ENCODE results near the gene SLC16A7.

SLC16A7 gene

DNA sequence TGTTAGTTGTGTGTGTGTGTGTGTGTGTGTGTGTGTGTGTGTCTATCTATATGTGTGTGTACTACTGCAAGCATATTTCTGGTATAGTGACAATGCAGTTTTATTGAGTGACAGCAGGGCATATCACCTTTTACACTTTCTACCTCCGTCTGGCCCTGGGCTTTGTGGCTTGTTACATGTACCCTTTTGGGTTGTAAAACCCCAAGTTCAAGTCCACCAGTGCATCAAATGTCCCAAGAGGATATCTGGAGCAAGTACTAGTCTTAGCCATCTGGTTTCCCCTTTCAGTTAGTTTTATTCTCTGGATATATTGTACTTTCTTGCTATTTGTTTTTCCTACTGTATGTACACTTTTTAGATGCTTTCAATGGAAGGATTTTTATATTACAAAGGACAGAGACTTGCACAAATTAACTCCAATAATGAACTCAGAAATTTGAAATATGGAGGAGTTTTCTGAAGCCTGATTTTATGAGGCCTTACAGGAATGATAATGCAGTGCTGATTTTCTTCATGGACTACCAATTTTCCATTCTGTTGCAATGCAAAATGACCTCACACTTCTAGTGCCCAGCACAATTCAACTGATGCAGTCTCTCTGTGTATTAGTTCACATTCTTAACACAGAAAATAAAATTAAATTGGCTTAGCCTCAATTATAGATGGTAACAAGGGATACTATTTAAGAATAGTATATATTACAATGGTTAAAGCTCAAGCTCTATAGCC is 29.1 kb downstream of the SLC16A7 start:
- DNase-seq (ENCODE audit: low read depth): no peak

DNA sequence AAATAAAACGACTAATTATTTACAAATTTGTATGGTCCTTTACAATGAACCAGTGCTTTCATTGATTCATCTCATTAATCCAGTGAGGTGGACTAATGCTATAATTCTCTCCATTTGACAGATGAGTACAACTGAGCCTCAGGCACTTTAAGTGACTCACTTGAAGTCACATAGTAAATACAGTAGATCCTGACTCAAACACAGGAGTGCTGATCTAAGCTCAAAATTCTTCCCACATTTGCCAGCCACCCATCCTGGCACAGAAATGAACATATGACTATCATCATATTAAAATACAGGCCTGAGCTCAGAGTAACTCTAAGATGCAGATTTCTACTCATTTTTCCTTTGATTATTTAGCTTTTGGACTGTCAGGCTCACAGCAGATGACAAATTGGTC is 30.6 kb downstream of the SLC16A7 start:
- DNase-seq (ENCODE audit: low read depth): no peak

DNA sequence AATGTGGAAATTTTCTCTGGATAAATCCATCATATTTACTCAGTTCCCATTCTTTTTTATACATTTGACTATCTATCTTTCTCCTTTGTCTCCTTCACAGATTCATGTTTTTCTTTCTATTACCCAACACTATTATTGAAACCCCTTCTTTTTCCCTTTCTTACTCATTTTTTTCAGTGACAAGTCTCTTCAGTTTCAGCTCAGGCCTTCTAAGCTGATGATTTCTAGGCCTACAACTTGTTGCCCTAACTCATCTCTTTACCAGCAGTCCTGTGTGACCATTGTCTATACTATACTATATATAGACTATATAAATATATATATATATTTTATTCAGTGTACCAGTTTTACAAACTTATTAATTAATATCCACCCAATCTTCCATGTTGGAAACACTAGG is 31.8 kb downstream of the SLC16A7 start:
- no peak for DNase-seq (ENCODE audit: low read depth)

DNA sequence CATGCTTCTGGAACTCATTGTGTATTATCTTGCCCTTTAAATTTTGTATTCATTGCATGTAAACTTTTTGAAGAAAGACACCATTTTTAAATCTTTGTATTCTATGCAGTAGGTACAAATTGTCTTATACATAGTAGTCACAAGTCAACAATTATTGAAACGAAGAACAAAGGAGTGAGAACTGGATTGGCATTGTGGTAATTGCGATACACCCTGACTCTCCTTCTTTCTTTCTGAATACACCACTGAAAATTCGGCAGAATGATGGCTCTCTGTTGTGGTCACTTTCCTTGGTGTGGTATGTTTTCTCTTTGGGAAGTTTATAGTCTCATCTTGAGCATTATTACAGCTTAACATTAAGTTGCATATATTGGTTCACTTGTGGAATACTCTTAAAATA is 34.1 kb downstream of the SLC16A7 start:
- DNase-seq (ENCODE audit: low read depth): no peak

DNA sequence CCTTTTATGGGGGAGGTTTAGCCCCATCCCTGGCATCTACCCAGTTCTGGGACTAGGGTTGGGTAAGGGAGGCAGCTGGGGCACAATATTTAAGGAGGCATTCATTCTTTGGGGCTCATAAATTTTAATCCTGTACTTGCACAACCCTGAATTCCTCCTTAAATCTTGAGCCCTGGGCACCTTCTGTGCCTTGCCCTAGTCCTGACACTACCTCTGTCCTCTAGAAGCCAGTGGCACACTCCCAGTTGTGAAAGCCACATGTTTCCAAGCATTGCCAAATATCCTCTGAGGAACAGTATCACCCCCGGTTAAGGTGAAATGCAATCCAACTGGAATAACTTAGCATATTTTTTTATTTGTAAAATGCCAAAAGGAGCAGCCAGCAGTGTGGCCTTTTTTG is 36.6 kb downstream of the SLC16A7 start:
- no peak for DNase-seq (ENCODE audit: low read depth)

DNA sequence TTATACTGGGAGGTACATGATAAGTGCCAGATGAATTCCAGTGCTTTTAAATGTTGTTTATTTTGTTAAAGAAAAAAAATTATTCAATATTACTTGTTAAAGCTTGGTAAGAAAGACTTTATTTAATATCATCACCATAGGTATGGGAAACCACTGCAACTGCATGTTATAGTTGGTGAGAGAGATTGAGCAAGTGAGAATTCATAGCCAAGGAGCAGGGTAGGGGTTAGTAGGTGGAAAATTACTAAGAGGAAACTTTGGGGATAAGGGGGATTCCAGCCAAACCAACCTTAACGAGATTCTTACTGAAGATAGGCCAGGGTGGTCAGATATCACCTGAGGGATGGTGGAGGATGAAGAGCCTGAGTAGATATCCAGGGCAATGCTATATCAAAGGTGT is 38.4 kb downstream of the SLC16A7 start:
- DNase-seq (ENCODE audit: low read depth): no peak

DNA sequence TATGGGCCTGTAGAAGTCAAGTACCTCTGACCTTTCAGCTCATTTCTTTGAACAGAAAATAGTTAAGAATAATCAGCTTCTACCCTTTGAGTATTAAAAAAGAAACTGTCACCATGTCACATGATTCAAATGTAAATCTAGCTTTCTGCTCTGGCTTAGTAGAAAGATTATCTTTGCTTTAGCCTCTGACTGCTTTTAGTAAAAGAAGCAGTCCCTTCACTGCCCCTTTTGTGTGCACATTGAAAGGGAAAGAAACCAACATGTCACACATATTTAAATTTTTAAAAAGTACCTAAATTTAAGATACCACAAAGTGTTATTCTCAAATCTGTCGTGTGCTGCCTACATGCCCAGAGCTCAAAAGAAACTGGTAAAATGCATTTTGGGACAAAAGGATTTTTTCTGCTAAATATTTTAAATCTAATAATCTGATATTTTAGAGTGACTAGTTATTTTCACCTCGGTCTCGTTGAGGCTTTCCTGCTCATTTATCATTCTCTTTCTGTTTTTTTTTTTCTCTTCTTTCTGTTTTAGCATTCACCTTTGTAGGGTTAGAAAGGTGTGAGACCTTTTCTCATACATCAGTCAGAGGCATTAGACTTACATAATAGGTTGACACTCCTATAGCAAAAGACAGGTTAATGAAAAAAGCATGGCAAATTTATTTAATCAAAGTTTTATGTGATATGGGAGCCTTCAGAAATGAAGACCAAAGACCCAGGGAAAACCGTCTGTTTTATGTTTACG is 41.3 kb downstream of the SLC16A7 start:
- DNase-seq (ENCODE audit: low read depth): no peak

DNA sequence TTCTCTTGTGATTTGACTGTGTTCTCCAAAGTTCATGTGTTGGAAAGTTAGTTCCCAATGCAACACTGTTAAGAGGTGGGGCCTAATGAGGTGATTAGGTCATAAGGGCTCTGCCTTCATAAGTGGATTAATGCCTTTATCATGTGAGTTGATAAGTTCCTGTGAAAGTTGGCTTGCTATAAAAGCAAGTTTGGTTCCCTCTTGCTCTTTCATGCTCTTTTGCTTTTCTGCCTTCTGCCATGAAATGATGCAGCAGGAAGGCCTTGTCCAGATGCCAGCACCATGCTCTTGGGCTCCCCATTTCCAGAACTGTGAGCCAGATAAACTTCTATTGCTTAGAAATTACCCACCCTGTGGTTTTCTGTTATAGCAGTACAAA is 41.9 kb downstream of the SLC16A7 start:
- no peak for DNase-seq (ENCODE audit: low read depth)

DNA sequence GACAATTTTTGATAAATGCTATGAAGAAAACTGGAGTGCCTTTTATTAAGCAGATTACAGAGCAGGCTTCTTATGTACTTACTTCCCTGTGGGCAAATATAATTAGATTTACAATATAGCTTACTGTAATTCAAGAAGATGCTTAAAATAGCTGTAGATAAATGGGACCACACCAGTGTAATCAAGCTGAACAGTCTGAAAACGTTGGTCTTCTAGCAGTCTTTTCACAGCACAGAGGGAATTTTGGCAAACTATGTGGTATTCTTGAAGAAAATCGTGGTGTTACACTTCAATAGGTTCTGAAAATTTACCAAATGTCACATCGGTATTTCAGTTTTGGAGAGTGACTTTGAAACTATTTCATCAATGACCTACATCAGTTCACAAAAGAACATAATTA is 47.7 kb downstream of the SLC16A7 start:
- no peak for DNase-seq (ENCODE audit: low read depth)

DNA sequence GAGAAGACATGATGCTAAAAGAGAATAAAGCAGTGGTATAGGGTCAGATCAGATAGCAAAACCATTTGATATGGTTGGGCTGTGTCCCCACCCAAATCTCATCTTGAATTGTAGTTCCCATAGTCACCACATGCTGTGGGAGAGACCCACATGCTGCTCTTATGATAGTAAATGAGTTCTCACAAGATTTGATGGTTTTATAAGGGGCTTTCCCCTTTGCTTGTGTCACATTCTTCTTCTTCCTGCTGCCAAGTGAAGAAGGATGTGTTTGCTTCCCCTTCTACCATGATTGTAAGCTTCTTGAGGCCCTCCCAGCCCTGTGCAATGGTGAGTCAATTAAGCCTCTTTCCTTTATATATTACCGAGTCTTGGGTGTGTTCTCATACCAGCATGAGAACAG is 49.4 kb downstream of the SLC16A7 start:
- DNase-seq (ENCODE audit: low read depth): no peak

DNA sequence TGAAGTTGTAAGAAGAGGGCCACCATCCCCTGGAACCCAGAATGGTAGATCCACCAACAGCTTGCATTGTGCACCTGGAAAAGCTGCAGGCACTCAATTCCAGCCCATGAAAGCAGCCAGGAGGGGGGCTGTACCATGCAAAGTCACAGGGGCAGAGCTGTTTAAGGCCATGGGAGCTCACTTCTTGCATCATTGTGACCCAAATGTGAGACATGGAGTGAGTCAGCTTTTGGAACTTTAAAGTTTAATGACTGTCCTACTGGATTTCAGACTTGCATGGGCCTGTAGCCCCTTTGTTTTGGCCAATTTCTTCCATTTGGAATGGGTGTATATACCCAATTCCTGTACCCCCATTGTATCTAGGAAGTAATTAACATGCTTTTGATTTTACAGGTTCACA is 50.8 kb downstream of the SLC16A7 start:
- no peak for DNase-seq (ENCODE audit: low read depth)

DNA sequence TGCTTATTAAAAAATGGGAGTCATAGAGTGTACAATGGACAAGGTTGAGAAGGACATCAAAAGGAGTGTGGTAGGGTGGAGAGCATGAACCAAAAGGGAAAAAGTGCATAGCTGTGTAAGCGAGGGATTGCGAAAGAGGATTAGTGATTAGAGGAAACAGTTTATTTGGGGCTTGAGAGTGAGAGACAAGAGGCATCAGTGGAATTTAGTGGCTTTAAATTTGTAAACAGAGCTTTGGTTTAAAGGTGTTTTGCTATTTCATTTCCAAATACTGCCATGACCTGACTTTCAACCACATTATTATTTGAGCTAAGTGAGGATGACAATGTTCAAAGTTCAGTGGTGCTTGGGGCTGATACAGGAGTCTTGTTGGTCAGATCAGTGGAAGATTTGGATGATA is 53.4 kb downstream of the SLC16A7 start:
- DNase-seq (ENCODE audit: low read depth): no peak

DNA sequence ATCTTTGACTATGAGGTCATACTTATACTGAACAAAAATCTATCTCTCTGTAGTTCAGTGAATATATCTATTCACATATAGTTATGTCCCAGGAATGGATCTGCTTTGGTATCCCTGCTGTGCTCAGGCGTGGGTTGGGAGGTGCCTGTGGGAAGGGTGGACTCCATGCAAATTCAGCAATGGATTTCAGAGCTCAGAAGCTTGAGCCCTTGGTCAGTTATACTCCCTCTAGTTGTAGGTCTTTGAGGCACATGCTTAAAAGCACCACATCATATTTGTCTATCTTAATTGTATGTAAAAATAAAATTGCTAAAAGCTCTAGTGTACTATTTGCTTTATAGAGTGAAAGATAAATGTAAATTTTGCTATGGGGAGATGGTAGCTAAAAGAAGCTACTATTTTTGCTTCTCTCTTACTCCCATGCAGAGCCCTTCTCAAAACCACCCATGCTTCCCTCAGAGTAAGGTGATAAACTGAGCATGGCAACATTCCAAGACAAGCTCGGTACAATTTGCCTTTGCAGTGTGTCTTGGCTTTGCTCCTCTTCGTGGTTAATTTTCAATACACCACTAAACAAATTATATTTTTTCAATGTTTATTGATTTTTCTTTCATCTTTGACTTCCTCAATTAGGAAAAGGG is 54.9 kb downstream of the SLC16A7 start:
- no peak for DNase-seq (ENCODE audit: low read depth)

DNA sequence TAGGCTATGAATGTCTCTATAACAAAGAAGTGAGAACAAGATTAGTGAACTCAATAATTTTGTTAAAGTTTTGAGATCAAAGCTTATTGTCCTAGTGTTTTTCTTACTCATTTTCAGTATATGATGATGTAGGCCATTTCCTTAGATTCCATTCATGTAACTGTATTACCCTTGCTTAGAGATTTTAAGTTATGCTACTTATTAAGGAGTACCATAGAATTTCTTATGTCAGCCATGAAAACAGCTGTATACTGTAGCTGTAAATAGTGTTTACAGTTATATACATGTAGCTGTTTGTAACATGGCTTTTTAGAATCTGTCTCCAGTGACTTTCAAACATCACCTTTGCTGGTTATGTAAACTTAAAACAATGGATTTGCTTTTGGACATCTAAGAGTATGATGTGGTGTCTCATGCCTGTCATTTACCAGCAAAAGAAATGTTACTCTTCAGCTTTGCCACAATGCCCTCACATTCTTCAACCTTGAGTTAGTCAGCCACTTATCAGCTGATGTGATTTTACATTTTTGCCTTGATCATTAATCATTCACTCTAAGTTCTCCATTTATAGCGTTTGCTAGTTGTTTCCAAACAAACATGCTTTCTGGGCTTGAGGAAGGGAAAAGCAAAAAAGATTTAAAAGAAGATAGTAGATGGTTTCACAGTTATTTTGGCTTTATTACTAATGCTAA is 55.5 kb downstream of the SLC16A7 start:
- DNase-seq (ENCODE audit: low read depth): no peak

DNA sequence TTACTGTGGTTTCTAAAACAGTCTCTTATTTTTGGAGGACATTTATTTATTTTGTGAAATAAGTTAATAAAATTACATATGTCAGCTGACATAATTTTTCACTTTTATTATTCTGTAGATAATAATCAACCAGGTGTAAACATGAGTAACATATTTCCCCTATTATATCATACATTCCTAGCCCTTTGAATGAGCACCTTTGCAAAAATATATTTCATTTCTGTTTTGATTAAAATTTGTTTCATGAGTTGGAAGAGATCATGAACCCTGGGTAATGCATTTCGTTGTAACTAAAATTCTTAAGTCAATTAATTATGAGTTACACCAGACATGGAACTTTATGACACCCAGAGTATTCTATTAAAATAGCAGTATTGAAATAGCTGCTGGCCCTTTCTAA is 56.3 kb downstream of the SLC16A7 start:
- DNase-seq (ENCODE audit: low read depth): no peak

DNA sequence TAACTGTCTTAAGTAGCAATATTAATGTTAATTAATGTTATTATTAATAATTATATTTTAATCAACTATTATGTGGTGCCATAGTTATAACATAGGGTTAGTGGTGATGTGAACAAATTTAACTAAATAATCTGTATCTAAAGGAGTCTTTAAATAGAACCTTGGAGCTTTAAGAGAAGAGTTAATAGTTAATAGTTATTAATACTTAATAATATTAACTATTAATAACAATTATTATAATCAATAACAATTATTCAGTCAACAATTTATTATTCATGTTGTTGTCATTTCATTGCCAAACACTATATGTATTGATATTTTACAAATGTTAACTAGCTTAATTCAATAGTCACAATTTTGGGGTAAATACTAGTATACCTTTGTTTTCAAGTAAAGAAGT is 58.2 kb downstream of the SLC16A7 start:
- DNase-seq (ENCODE audit: low read depth): no peak

DNA sequence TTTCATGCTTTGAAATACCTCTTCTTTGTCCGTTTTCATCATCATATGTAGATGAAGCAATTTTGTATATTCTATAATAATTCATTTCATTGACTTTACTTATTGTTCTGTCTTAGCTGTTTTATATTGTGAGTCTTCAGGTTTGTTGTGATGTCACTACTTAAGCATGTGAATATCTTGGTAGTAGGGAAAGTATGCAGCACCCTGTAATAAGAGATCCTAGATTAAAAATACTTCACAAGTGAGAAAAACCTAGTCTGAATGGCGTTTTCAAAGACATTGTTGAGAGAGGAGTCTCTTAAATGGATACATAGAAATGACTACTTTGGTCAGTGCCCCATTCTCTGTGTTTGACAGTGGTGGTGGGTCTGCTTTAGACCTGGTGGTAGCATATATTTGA is 61.4 kb downstream of the SLC16A7 start:
- DNase-seq (ENCODE audit: low read depth): no peak

DNA sequence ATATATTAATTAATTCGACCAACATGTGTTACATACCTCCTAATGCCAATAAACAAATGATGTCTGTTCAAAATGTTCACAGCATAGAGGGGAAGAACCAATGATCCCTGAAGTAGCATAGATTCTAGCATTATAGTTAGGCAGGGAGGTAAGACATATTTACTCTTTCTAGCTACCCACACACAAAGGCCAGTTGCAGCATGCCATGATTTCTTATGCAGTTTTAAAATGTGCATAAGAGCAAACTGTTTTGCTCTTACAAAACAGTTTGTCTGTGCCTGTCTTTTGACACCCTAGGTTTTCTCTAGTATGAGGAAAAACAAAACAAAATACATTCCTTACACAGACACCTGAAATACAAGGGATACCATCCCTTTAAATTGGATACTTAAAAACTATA is 61.9 kb downstream of the SLC16A7 start:
- DNase-seq (ENCODE audit: low read depth): no peak

DNA sequence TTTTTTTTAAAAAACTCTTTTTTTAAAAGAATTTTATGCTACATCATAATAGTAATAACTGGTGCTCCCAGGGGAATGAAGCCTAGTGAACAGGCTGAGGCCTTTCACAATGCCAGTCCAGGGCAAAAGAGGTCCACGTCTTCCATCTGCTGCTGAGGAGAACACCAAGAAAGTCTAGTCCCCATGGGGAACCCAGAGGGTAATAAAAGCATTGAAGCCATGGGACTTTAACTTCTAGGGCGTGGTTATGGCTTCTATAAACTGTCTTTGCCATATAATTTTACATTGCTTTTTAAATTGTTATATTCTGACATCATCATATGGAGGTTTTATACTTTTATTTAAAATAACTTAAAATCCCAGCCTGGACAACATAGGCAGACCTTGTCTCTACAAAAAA is 64.3 kb downstream of the SLC16A7 start:
- no peak for DNase-seq (ENCODE audit: low read depth)

DNA sequence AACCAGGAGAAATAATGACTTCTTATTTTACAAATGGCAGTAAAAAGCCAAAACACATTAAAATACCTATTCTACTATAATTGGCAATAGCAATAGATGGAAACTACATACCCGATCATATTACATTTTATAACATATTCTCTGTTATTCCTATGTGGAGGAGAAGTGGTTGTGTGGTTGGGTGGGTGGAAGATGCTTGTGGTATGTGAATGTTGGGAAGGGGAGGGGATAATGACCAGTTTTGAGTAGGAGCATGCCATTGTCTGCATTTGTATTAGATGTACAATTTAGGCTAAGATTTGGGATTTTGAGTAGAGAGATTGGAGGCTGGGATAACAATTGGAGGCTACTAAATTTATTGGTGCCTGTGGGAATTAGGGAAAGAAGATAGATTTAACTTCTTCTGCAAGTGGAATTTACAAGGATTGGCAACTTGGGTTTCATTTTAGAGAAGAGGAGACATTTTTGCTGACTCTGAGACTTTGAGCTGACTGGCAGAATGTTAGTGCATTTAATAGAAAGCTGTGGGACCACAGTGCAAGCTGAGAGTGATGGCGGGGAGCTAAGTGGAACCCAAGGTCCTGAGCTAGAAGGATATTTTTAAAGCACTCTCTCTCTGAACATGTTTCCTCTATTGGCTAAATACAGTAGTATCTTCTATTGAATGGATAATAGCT is 65.2 kb downstream of the SLC16A7 start:
- DNase-seq (ENCODE audit: low read depth): no peak

DNA sequence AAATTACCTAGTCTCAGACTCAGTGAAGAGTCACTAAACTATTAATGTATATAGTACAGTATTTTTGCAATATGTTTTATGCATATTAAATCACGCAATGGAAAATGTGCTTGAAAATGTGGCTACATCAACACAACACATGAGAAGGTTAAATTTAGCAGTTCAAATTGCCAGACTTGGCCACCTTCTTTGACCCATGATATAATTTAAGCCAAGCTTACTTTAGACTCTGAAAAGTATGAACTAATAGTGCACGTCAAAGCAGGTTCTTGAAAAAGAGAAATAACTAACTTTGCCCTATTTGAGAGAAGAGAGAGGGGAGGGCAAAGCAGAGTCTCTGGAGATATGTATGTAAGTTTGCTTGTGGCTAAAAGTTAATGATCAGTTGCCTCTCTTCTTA is 68.7 kb downstream of the SLC16A7 start:
- DNase-seq (ENCODE audit: low read depth): no peak

DNA sequence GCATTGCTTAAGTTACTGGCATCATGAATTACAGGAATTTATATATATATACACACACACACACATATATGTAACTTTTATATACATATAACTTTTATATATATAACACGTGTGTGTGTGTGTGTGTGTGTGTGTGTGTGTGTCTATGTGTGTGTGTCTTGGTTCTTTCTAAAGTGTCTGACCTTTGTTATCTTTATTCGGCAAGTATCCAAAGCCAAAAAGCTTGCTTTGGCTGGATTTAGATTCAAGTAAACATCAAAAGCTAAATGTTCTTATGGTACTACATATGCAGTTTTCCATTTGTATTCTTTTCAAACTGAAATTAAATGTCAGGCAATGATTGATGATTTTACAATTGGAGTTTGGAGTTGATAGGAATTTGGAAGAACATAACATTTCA is 69.9 kb downstream of the SLC16A7 start:
- DNase-seq (ENCODE audit: low read depth): no peak
